GM18951 (cell line): ENCODE results near the gene UNC13B.

Source experiments
- POLR2A ChIP-seq: IDR thresholded peaks from 4 replicates; pipeline ENCODE4 v1.6.1; 2011; ENCODE audit warnings: mild to moderate bottlenecking; ENCODE audit not compliant: insufficient read length, insufficient read depth; ENCODE audit errors: extremely low read depth
- in situ Hi-C: fragments of 300-500 bp; cut with MboI; formaldehyde crosslinking; loops from one replicate; pipeline ENCODE4 v1.12.0; 2022; ENCODE audit warnings: low sequenced_read_pairs, mixed read lengths, inconsistent platforms; ENCODE audit not compliant: unreplicated experiment

UNC13B gene

GRCh38 chr9:35318741-35319140 is 156.9 kb downstream of the UNC13B start:
- in situ Hi-C loops, result no loop called here

GRCh38 chr9:35322075-35322885 is 160.5 kb downstream of the UNC13B start:
- TF ChIP-seq POLR2A, result no peak
- in situ Hi-C loops, result no loop called here

More at GRCh38 chr9:35318741-35319140, 156.9 kb downstream of the UNC13B start:
- no peak for TF ChIP-seq POLR2A

- in situ Hi-C loops, result no loop called here
- no peak for TF ChIP-seq POLR2A
Measured at GRCh38 chr9:35324966-35325365, 163.2 kb downstream of the UNC13B start.

- no peak for TF ChIP-seq POLR2A
- in situ Hi-C loops, result no loop called here
Measured at GRCh38 chr9:35333551-35333950, 171.7 kb downstream of the UNC13B start.

GRCh38 chr9:35335164-35335563 is 173.4 kb downstream of the UNC13B start:
- in situ Hi-C loops, result no loop called here
- TF ChIP-seq POLR2A, result no peak

GRCh38 chr9:35338086-35338485 is 176.3 kb downstream of the UNC13B start:
- no peak for TF ChIP-seq POLR2A
- in situ Hi-C loops, result no loop called here

- no peak for TF ChIP-seq POLR2A
- in situ Hi-C loops, result no loop called here
Measured at GRCh38 chr9:35338561-35339274, 176.9 kb downstream of the UNC13B start.

GRCh38 chr9:35340046-35340445 is 178.2 kb downstream of the UNC13B start:
- in situ Hi-C loops, result no loop called here
- no peak for TF ChIP-seq POLR2A

- in situ Hi-C loops, result no loop called here
Measured at GRCh38 chr9:35341021-35341420, 179.2 kb downstream of the UNC13B start.

GRCh38 chr9:35341585-35341984 is 179.8 kb downstream of the UNC13B start:
- in situ Hi-C loops, result no loop called here
- TF ChIP-seq POLR2A, result no peak

More at GRCh38 chr9:35341021-35341420, 179.2 kb downstream of the UNC13B start:
- no peak for TF ChIP-seq POLR2A

- in situ Hi-C loops, result no loop called here
- TF ChIP-seq POLR2A, result no peak
Measured at GRCh38 chr9:35342221-35342958, 180.6 kb downstream of the UNC13B start.

GRCh38 chr9:35348109-35348508 is 186.3 kb downstream of the UNC13B start:
- in situ Hi-C loops, result no loop called here
- no peak for TF ChIP-seq POLR2A

GRCh38 chr9:35349287-35349990 is 187.6 kb downstream of the UNC13B start:
- in situ Hi-C loops, result no loop called here

More at GRCh38 chr9:35349287-35349990, 187.6 kb downstream of the UNC13B start:
- TF ChIP-seq POLR2A, result no peak
